ENCODE measurements around the gene DNAH10. TPM values are rescaled to one million over a fixed set of nuclear protein-coding genes. Genes with fewer than 3 reads are reported as not detected.

Gene DNAH10
- total RNA-seq, 1 experiment from 2014 or later = not detected

GRCh38 chr12:123958462-123958861, 196.4 kb downstream of the DNAH10 start:
- DNase-seq = no peak
- POLR2A ChIA-PET (ENCODE audit: unreplicated experiment) = no interaction called here
- H3K4me2 ChIP-seq = no peak overlapping the region
- CTCF ChIA-PET = no interaction called here
- no peak overlapping the region for H3K4me3 ChIP-seq
- no peaks in the 10 kb centered on the region for H3K27me3 ChIP-seq (ENCODE audit: insufficient read depth, low read depth)
- no peaks in the 10 kb centered on the region for H3K4me1 ChIP-seq (replicated peaks; ENCODE audit: insufficient read depth)
- no peaks in the 10 kb centered on the region for H3K79me2 ChIP-seq (ENCODE audit: low read depth)
- intact Hi-C loops (cut with micrococcal nuclease; ENCODE audit: unreplicated experiment) = no loop called here
- H2AFZ ChIP-seq = no peak overlapping the region
- no peaks in the 10 kb centered on the region for H4K20me1 ChIP-seq (ENCODE audit: insufficient read depth)
- H3K36me3 ChIP-seq (ENCODE audit: low read depth) = no peaks in the 10 kb centered on the region
- no peaks in the 10 kb centered on the region for H3K9me2 ChIP-seq (ENCODE audit: insufficient read depth)
- no peaks in the 10 kb centered on the region for H3F3A ChIP-seq (ENCODE audit: insufficient read depth, low read depth)
- no peak overlapping the region for H3K27ac ChIP-seq
- no TSS peak for BruUV-seq (replicated peaks)
- H3K9me3 ChIP-seq (ENCODE audit: insufficient read depth, low read depth) = no peaks in the 10 kb centered on the region
- no peak for TF ChIP-seq EZH2 (IDR thresholded peaks at IDR 0.05; ENCODE audit: low read depth)
- no peak for TF ChIP-seq CTCF (conservative IDR thresholded peaks at IDR 0.05)

DNA sequence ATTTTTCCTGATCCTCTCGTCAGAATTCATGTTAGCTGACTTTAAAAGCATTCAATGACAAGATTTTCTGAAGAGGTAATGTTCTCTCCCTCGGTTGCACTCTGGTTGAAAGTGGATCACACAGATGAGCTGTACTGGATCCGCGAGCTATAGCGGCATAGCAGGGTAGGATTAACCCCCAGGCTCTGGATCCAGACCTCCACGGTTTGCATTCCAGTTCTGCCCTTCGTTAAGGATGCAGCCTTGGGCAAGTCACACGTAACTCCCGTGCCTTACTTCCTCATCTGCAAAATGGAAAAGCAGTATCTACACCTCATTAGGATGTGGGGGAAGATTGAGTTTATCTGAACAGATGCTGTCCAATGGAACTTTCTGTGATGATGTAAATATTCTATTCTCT, 196.8 kb downstream of the DNAH10 start:
- ChIA-PET POLR2A (ENCODE audit: unreplicated experiment) (no interaction called here), CTCF (no interaction called here)
- no TSS peak for BruUV-seq (replicated peaks)

GRCh38 chr12:123960029-123960735, 198.1 kb downstream of the DNAH10 start:
- no peak for DNase-seq
- CTCF ChIA-PET = interaction anchor here (0.6 kb wide), 1 partner anchor 55 kb away, joined by 3 read pairs; no protein-coding TSS in a partner anchor
- intact Hi-C loops (cut with micrococcal nuclease; ENCODE audit: unreplicated experiment) = no loop called here
- TF ChIP-seq CTCF (conservative IDR thresholded peaks at IDR 0.05) = no peak
- no peak for TF ChIP-seq EZH2 (IDR thresholded peaks at IDR 0.05; ENCODE audit: low read depth)
- H3K9me3 ChIP-seq (ENCODE audit: insufficient read depth, low read depth) = no peaks in the 10 kb centered on the region
- no peaks in the 10 kb centered on the region for H3K4me1 ChIP-seq (replicated peaks; ENCODE audit: insufficient read depth)
- H2AFZ ChIP-seq = no peak overlapping the region
- no peaks in the 10 kb centered on the region for H3F3A ChIP-seq (ENCODE audit: insufficient read depth, low read depth)
- no peak overlapping the region for H3K4me3 ChIP-seq
- POLR2A ChIA-PET (ENCODE audit: unreplicated experiment) = no interaction called here
- no peak overlapping the region for H3K27ac ChIP-seq
- no peak overlapping the region for H3K4me2 ChIP-seq
- H4K20me1 ChIP-seq (ENCODE audit: insufficient read depth) = no peaks in the 10 kb centered on the region
- H3K79me2 ChIP-seq (ENCODE audit: low read depth) = no peaks in the 10 kb centered on the region
- no TSS peak for BruUV-seq (replicated peaks)
- no peaks in the 10 kb centered on the region for H3K27me3 ChIP-seq (ENCODE audit: insufficient read depth, low read depth)
- no peaks in the 10 kb centered on the region for H3K36me3 ChIP-seq (ENCODE audit: low read depth)
- no peaks in the 10 kb centered on the region for H3K9me2 ChIP-seq (ENCODE audit: insufficient read depth)

More for the DNA sequence above, 196.8 kb downstream of the DNAH10 start:
- no peaks in the 10 kb centered on the region for H3K9me2 ChIP-seq (ENCODE audit: insufficient read depth)
- no peaks in the 10 kb centered on the region for H3K27me3 ChIP-seq (ENCODE audit: insufficient read depth, low read depth)
- no peaks in the 10 kb centered on the region for H3K79me2 ChIP-seq (ENCODE audit: low read depth)
- intact Hi-C loops (cut with micrococcal nuclease; ENCODE audit: unreplicated experiment) = no loop called here
- no peak overlapping the region for H3K4me2 ChIP-seq
- H3K4me1 ChIP-seq (replicated peaks; ENCODE audit: insufficient read depth) = no peaks in the 10 kb centered on the region
- DNase-seq = no peak
- no peaks in the 10 kb centered on the region for H3K9me3 ChIP-seq (ENCODE audit: insufficient read depth, low read depth)
- no peaks in the 10 kb centered on the region for H3F3A ChIP-seq (ENCODE audit: insufficient read depth, low read depth)
- no peaks in the 10 kb centered on the region for H4K20me1 ChIP-seq (ENCODE audit: insufficient read depth)
- H3K4me3 ChIP-seq = no peak overlapping the region
- H3K36me3 ChIP-seq (ENCODE audit: low read depth) = no peaks in the 10 kb centered on the region
- H3K27ac ChIP-seq = no peak overlapping the region
- no peak for TF ChIP-seq EZH2 (IDR thresholded peaks at IDR 0.05; ENCODE audit: low read depth)
- no peak for TF ChIP-seq CTCF (conservative IDR thresholded peaks at IDR 0.05)
- H2AFZ ChIP-seq = no peak overlapping the region
